Natural killer cell (primary cell): ENCODE data around the gene MTERF4. TPM values are rescaled to one million over a fixed set of nuclear protein-coding genes. Genes with fewer than 3 reads are reported as not detected.

Experiments
- ATAC-seq, 3 donors: fragments of 150-1000 bp in 2 of 3; fragments of 200-7000 bp in 1 of 3; cut with Tn5 transposase; 1 replicate in 1 of 3; 2 replicates in 2 of 3; pipeline ENCODE4 v1.10.0; 2021; ENCODE audit warnings: mild to moderate bottlenecking in 2 of 3, moderate library complexity in 2 of 3
- DNase-seq, 2 donors: peaks; one replicate each; pipeline versions ENCODE4 v3.0.0 to v3.0.0-alpha.2; 2013 to 2021; ENCODE audit warnings: mixed read lengths in 1 of 2
- H3K27ac ChIP-seq: one replicate; pipeline ENCODE4 v1.5.1; 2013; ENCODE audit warnings: mild to moderate bottlenecking, low read length
- H3K27me3 ChIP-seq: one replicate; pipeline ENCODE4 v1.6.1; 2013; ENCODE audit warnings: low read length; ENCODE audit not compliant: control insufficient read depth, insufficient read depth
- H3K36me3 ChIP-seq: one replicate; pipeline ENCODE4 v1.6.1; 2013; ENCODE audit warnings: low read length; ENCODE audit not compliant: control insufficient read depth, insufficient read depth
- H3K4me1 ChIP-seq: one replicate; pipeline ENCODE4 v1.6.1; 2013; ENCODE audit warnings: low read length; ENCODE audit not compliant: control insufficient read depth, insufficient read depth
- H3K4me3 ChIP-seq: one replicate; pipeline ENCODE4 v1.5.1; 2013; ENCODE audit warnings: low read length
- H3K9me3 ChIP-seq: one replicate; pipeline ENCODE4 v1.6.1; 2013; ENCODE audit warnings: low read length; ENCODE audit not compliant: control insufficient read depth, insufficient read depth
- H3K27ac Mint-ChIP-seq, 2 donors: one replicate each; pipeline ENCODE4 v1.8.0; 2022; ENCODE audit warnings: mild to moderate bottlenecking in 2 of 2, mixed read lengths in 2 of 2, moderate library complexity in 1 of 2
- H3K27me3 Mint-ChIP-seq, 2 donors: one replicate each; pipeline ENCODE4 v1.8.0; 2022; ENCODE audit warnings: low read depth in 2 of 2, mixed read lengths in 2 of 2
- H3K36me3 Mint-ChIP-seq: one replicate; pipeline ENCODE4 v1.8.0; 2022; ENCODE audit warnings: mixed read lengths
- H3K4me1 Mint-ChIP-seq, 2 donors: one replicate each; pipeline ENCODE4 v1.8.0; 2022; ENCODE audit warnings: mixed read lengths in 2 of 2
- H3K4me3 Mint-ChIP-seq: one replicate; pipeline ENCODE4 v1.8.0; 2022; ENCODE audit warnings: mild to moderate bottlenecking, moderate library complexity, mixed read lengths
- H3K9me3 Mint-ChIP-seq, 2 donors: one replicate each; pipeline ENCODE4 v1.8.0; 2022; ENCODE audit warnings: mixed read lengths in 2 of 2
- CTCF ChIP-seq: fragments of 200-600 bp; IDR thresholded peaks from one replicate; pipeline ENCODE4 v1.8.0; 2022; ENCODE audit warnings: antibody characterized with exemption
- WGBS: methylation state at CpG from one replicate; pipeline ENCODE4 v1.1.7; 2013; ENCODE audit warnings: missing lambda C conversion rate; ENCODE audit not compliant: insufficient coverage; 5-methylcytosine and 5-hydroxymethylcytosine counted together
- intact Hi-C: fragments of 100-400 bp; cut with micrococcal nuclease; formaldehyde crosslinking; loops from one replicate; pipeline ENCODE4 v1.14.2; 2022
- total RNA-seq, 4 donors: library from RNA; stranded (reverse); fragments of 120-200 nt in 1 of 4; gene quantifications; one replicate each; pipeline versions ENCODE4 v1.2.3 to v1.2.4, GENCODE V29; 2013 to 2022

MTERF4 gene
- total RNA-seq, 3 donors from 2014 or later (not counting 1 experiment from before 2014, with no cell fraction given), result 38.9 to 45.5 (median 39.2) TPM

DNA sequence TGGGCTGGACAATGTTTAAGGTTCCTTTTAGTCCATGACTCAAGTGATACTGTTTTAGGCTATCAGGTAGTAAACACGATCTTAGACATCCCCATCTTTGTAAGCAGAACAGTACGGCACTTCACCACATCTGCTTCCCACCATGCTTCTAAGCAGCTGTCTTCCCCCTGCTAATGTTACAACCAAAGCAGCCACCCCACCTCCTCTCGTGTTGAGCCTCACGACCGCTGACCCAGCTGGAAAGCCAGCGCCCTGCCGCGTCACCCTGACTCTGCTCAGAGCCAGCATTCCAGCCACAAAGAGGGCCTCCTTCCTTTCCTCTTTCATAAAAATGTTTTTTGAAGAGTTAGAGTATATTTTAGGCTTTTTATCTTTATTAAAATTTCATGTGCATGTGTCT is 9.4 kb downstream of the MTERF4 start:
- peaks cover 5% of the 10 kb centered on the region for H3K4me1 ChIP-seq
- no peaks in the 10 kb centered on the region for H3K9me3 Mint-ChIP-seq
- H3K36me3 Mint-ChIP-seq, result no peaks in the 10 kb centered on the region
- H3K4me3 Mint-ChIP-seq, result no peak overlapping the region
- intact Hi-C loops, result no loop called here
- H3K9me3 ChIP-seq, result no peaks in the 10 kb centered on the region
- ATAC-seq (no peak), DNase-seq (no peak)
- 62% methylated on average over 8 of the region's 8 CpGs for WGBS
- no peaks in the 10 kb centered on the region for H3K27me3 Mint-ChIP-seq
- H3K27ac Mint-ChIP-seq, result no peak overlapping the region
- no peaks in the 10 kb centered on the region for H3K27me3 ChIP-seq
- no peak overlapping the region for H3K27ac ChIP-seq
- H3K4me1 Mint-ChIP-seq, result peaks cover 11 to 22% of the 10 kb centered on the region in 2 donors
- H3K4me3 ChIP-seq, result no peak overlapping the region
- H3K36me3 ChIP-seq, result peaks cover 77% of the 10 kb centered on the region
- TF ChIP-seq CTCF, result no peak

GRCh38 chr2:241091734-241092445 is 10.2 kb downstream of the MTERF4 start:
- peaks cover 11 to 18% of the 10 kb centered on the region in 2 donors for H3K4me1 Mint-ChIP-seq
- H3K27ac ChIP-seq, result no peak overlapping the region
- H3K36me3 Mint-ChIP-seq, result no peaks in the 10 kb centered on the region
- WGBS, result 96% methylated on average over 22 of the region's 22 CpGs
- H3K9me3 Mint-ChIP-seq, result no peaks in the 10 kb centered on the region
- no peaks in the 10 kb centered on the region for H3K27me3 ChIP-seq
- peaks cover 5% of the 10 kb centered on the region for H3K4me1 ChIP-seq
- H3K4me3 Mint-ChIP-seq, result no peak overlapping the region
- no peaks in the 10 kb centered on the region for H3K27me3 Mint-ChIP-seq
- DNase-seq (no peak), ATAC-seq (no peak)
- H3K27ac Mint-ChIP-seq, result no peak overlapping the region
- intact Hi-C loops, result no loop called here
- no peak for TF ChIP-seq CTCF
- no peaks in the 10 kb centered on the region for H3K9me3 ChIP-seq
- no peak overlapping the region for H3K4me3 ChIP-seq
- H3K36me3 ChIP-seq, result peaks cover 79% of the 10 kb centered on the region

- Mint-ChIP-seq H3K27ac (no peak overlapping the region), H3K4me1 (peaks cover 10 to 18% of the 10 kb centered on the region in 2 donors), H3K9me3 (no peaks in the 10 kb centered on the region), H3K36me3 (no peaks in the 10 kb centered on the region), H3K4me3 (no peak overlapping the region), H3K27me3 (no peaks in the 10 kb centered on the region)
- DNase-seq (no peak), ATAC-seq (no peak)
- Histone ChIP-seq H3K27me3 (no peaks in the 10 kb centered on the region), H3K36me3 (peaks cover 80% of the 10 kb centered on the region), H3K9me3 (no peaks in the 10 kb centered on the region), H3K27ac (no peak overlapping the region), H3K4me3 (no peak overlapping the region), H3K4me1 (peaks cover 5% of the 10 kb centered on the region)
- intact Hi-C loops, result no loop called here
- 97% methylated on average over 9 of the region's 10 CpGs for WGBS
- TF ChIP-seq CTCF, result no peak
Observed at GRCh38 chr2:241091201-241091600, 10.9 kb downstream of the MTERF4 start.
